H1 (cell line): ENCODE data around the gene CMTM3.

ENCODE experiments used
- EZH2 ChIP-seq: fragments of 200-600 bp; sonication (generic); IDR thresholded peaks from 2 replicates; pipeline ENCODE4 v1.7.1; 2012; ENCODE audit warnings: low read depth, mild to moderate bottlenecking, moderate library complexity, low read length, inconsistent platforms; ENCODE audit not compliant: severe bottlenecking
- POLR2AphosphoS5 ChIP-seq: IDR thresholded peaks from 2 replicates; pipeline ENCODE4 v1.6.1; 2011; ENCODE audit warnings: low read depth, low read length
- RAD21 ChIP-seq, 2 experiments: IDR thresholded peaks in 1 of 2; conservative IDR thresholded peaks in 1 of 2; 2 replicates each; pipeline ENCODE4 v1.6.1; 2011; ENCODE audit warnings: low read depth in 2 of 2, low read length in 2 of 2, improper control_type of control experiment in 1 of 2, inconsistent platforms in 1 of 2, mild to moderate bottlenecking in 1 of 2, moderate library complexity in 1 of 2
- ZNF274 ChIP-seq: IDR thresholded peaks from 2 replicates; pipeline ENCODE4 v1.7.0; 2012; ENCODE audit warnings: low read length, borderline replicate concordance; ENCODE audit errors: extremely low read depth
- TF ChIP-seq, protein P1 (sequence below), 3 experiments: IDR thresholded peaks; 1 replicate in 2 of 3; 2 replicates in 1 of 3; pipeline versions ENCODE4 v1.5.1 to v1.6.1; 2011; ENCODE audit warnings: low read length in 3 of 3, mild to moderate bottlenecking in 3 of 3, inconsistent platforms in 2 of 3, low read depth in 1 of 3, moderate library complexity in 1 of 3; ENCODE audit not compliant: insufficient read depth in 1 of 3; ENCODE audit errors: control extremely low read depth in 1 of 3

DNA sequence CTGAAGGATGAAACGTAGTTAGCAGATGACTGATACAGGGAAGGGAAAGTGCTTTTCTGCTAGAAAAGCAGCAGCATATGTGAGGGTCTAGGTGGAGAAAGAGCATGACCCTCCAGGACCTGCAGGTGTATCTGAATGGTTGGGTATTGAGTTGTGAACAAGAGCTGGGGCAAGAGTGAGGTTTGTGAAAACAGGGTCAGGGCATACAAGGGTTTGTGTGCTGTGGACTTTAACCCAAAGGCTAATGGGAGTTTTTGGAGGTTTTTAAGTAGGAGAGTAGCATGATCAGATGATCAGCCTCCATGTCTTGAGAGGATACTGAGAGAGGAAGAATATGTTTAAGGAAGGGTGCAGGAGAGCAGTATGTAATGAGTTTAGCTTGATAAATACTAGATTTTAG is 44.4 kb upstream of the CMTM3 start:
- TF ChIP-seq EZH2 (no peak), POLR2AphosphoS5 (no peak), ZNF274 (no peak), RAD21 (IDR thresholded peaks at IDR 0.05 in 1 of 2, conservative IDR thresholded peaks at IDR 0.05 in 1 of 2; ENCODE audit: low read depth in 2 of 2, low read length in 2 of 2) (no peak)
- TF ChIP-seq, protein P1, sequence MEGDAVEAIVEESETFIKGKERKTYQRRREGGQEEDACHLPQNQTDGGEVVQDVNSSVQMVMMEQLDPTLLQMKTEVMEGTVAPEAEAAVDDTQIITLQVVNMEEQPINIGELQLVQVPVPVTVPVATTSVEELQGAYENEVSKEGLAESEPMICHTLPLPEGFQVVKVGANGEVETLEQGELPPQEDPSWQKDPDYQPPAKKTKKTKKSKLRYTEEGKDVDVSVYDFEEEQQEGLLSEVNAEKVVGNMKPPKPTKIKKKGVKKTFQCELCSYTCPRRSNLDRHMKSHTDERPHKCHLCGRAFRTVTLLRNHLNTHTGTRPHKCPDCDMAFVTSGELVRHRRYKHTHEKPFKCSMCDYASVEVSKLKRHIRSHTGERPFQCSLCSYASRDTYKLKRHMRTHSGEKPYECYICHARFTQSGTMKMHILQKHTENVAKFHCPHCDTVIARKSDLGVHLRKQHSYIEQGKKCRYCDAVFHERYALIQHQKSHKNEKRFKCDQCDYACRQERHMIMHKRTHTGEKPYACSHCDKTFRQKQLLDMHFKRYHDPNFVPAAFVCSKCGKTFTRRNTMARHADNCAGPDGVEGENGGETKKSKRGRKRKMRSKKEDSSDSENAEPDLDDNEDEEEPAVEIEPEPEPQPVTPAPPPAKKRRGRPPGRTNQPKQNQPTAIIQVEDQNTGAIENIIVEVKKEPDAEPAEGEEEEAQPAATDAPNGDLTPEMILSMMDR (IDR thresholded peaks at IDR 0.05; ENCODE audit: control extremely low read depth in 1 of 3, insufficient read depth in 1 of 3, low read depth in 1 of 3, low read length in 3 of 3), result no peak
